ENCODE measurements around the gene MC5R. TPM values are rescaled to one million over a fixed set of nuclear protein-coding genes. Genes with fewer than 3 reads are reported as not detected.

The MC5R gene
- total RNA-seq, 1 experiment from 2014 or later, result not detected

- no peaks in the 10 kb centered on the region for H3K9me3 ChIP-seq (ENCODE audit: control insufficient read depth in 1 of 2, insufficient read depth in 1 of 2, low read depth in 1 of 2, low read length in 2 of 2)
- no peak overlapping the region for H2AFZ ChIP-seq (ENCODE audit: low read depth, low read length, poor library complexity, severe bottlenecking)
- H3K36me3 ChIP-seq (ENCODE audit: control insufficient read depth in 1 of 2, insufficient read depth in 2 of 2, low read length in 2 of 2), result no peaks in the 10 kb centered on the region
- no peak overlapping the region for H3K4me3 ChIP-seq (replicated peaks in 1 of 2; ENCODE audit: low read depth in 1 of 2, low read length in 2 of 2)
- no peak overlapping the region for H3K4me2 ChIP-seq (ENCODE audit: low read length)
- H3K27ac ChIP-seq (ENCODE audit: low read depth, low read length), result no peak overlapping the region
- intact Hi-C loops (cut with micrococcal nuclease), result no loop called here
- no peaks in the 10 kb centered on the region for H3K27me3 ChIP-seq (ENCODE audit: insufficient read depth, low read length)
- DNase-seq (ENCODE audit: low read depth, low spot score) (no peak), ATAC-seq (no peak)
- no peak overlapping the region for H3K9ac ChIP-seq (ENCODE audit: low read length)
- TF ChIP-seq POLR2AphosphoS5 (IDR thresholded peaks at IDR 0.05; ENCODE audit: low read depth, low read length) (no peak), EZH2 (IDR thresholded peaks at IDR 0.05) (no peak), MAX (IDR thresholded peaks at IDR 0.05) (no peak), RAD21 (IDR thresholded peaks at IDR 0.05; ENCODE audit: low read depth) (no peak), ATF3 (IDR thresholded peaks at IDR 0.05) (no peak), CTCF (IDR thresholded peaks at IDR 0.05 in 2 of 3, conservative IDR thresholded peaks at IDR 0.05 in 1 of 3; ENCODE audit: borderline replicate concordance in 1 of 3, insufficient read depth in 1 of 3, low read depth in 2 of 3, low read length in 2 of 3) (no peak), FOSL1 (IDR thresholded peaks at IDR 0.05; ENCODE audit: low read depth) (no peak), JUND (IDR thresholded peaks at IDR 0.05) (no peak), SRF (IDR thresholded peaks at IDR 0.05; ENCODE audit: low read depth) (no peak), ELF1 (IDR thresholded peaks at IDR 0.05; ENCODE audit: borderline replicate concordance, low read depth) (no peak), POLR2A (IDR thresholded peaks at IDR 0.05; ENCODE audit: borderline replicate concordance, extremely low read depth, insufficient read depth, insufficient read length) (no peak), SP1 (IDR thresholded peaks at IDR 0.05; ENCODE audit: low read depth) (no peak)
- H3K4me1 ChIP-seq (ENCODE audit: control insufficient read depth in 1 of 2, insufficient read depth in 2 of 2, low read length in 2 of 2), result no peaks in the 10 kb centered on the region
- no peaks in the 10 kb centered on the region for H3K9me2 ChIP-seq (ENCODE audit: insufficient read depth)
- POLR2A ChIA-PET, result no interaction called here
- no TSS peak for BruUV-seq (replicated peaks)
- RAD21 ChIA-PET (ENCODE audit: low non-redundant PET in 1 of 2, low total read pairs in 2 of 2, uncharacterized antibody in 2 of 2, unreplicated experiment in 2 of 2), result no interaction called here
- no peaks in the 10 kb centered on the region for H4K20me1 ChIP-seq (ENCODE audit: insufficient read depth)
- H3K79me2 ChIP-seq (ENCODE audit: insufficient read depth, low read length), result no peaks in the 10 kb centered on the region
- CTCF ChIA-PET, result no interaction called here
These were observed 12.6 kb downstream of the MC5R start for GRCh38 chr18:13836559-13836958.

All from HCT116 (cell line).